ENCODE results near the gene PRKCQ.

DNA sequence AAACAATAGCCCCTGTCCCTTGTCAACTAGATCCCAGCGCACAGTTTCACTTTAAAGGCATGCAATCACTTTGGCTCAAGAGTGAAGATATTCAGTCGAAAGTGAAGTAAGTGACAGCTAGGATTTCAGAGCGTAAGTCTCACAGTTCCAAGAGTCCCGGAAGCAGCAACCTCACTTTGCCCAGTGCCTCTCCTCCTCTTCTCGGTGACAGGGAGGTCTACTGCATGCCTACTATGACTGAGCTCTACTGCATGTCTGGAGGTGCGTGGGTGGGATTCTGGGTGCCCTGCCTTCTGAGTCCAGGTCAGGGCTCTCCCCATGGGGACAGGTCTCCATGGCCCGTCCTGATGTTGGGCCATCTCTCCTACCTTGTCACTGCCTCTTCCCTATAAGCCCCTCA is 17.0 kb downstream of the PRKCQ start:
- TF ChIP-seq, protein P1, sequence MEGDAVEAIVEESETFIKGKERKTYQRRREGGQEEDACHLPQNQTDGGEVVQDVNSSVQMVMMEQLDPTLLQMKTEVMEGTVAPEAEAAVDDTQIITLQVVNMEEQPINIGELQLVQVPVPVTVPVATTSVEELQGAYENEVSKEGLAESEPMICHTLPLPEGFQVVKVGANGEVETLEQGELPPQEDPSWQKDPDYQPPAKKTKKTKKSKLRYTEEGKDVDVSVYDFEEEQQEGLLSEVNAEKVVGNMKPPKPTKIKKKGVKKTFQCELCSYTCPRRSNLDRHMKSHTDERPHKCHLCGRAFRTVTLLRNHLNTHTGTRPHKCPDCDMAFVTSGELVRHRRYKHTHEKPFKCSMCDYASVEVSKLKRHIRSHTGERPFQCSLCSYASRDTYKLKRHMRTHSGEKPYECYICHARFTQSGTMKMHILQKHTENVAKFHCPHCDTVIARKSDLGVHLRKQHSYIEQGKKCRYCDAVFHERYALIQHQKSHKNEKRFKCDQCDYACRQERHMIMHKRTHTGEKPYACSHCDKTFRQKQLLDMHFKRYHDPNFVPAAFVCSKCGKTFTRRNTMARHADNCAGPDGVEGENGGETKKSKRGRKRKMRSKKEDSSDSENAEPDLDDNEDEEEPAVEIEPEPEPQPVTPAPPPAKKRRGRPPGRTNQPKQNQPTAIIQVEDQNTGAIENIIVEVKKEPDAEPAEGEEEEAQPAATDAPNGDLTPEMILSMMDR (IDR thresholded peaks at IDR 0.05; ENCODE audit: insufficient read depth, low read depth, low read length), result no peak
- TF ChIP-seq EZH2 (IDR thresholded peaks at IDR 0.05; ENCODE audit: insufficient read depth, low read length), result no peak
